GM19035 (cell line): Measurements from ENCODE around the gene ZDHHC14.

Experiments
- ATAC-seq: cut with Tn5 transposase; IDR thresholded peaks from one replicate; pipeline ENCODE4 v1.9.1; 2021; ENCODE audit not compliant: unreplicated experiment

The ZDHHC14 gene

GRCh38 chr6:157635388-157636244 lies 254.6 kb downstream of the ZDHHC14 start:
- no peak for ATAC-seq

- no peak for ATAC-seq
Observed at GRCh38 chr6:157637516-157637915, 256.5 kb downstream of the ZDHHC14 start.

- no peak for ATAC-seq
Observed at GRCh38 chr6:157637941-157638662, 257.1 kb downstream of the ZDHHC14 start.

GRCh38 chr6:157638779-157639178 lies 257.8 kb downstream of the ZDHHC14 start:
- no peak for ATAC-seq

GRCh38 chr6:157640746-157641451 lies 259.9 kb downstream of the ZDHHC14 start:
- ATAC-seq: no peak

GRCh38 chr6:157641837-157642236 lies 260.8 kb downstream of the ZDHHC14 start:
- ATAC-seq: no peak

GRCh38 chr6:157642736-157643135 lies 261.7 kb downstream of the ZDHHC14 start:
- no peak for ATAC-seq

- ATAC-seq: no peak
Observed at GRCh38 chr6:157644043-157644810, 263.2 kb downstream of the ZDHHC14 start.

- no peak for ATAC-seq
Observed at GRCh38 chr6:157645201-157645795, 264.3 kb downstream of the ZDHHC14 start.

- ATAC-seq: no peak
Observed at GRCh38 chr6:157646012-157646411, 265.0 kb downstream of the ZDHHC14 start.

- no peak for ATAC-seq
Observed at GRCh38 chr6:157647261-157647915, 266.4 kb downstream of the ZDHHC14 start.

- no peak for ATAC-seq
Observed at GRCh38 chr6:157648561-157648960, 267.6 kb downstream of the ZDHHC14 start.

GRCh38 chr6:157649311-157650260 lies 268.6 kb downstream of the ZDHHC14 start:
- ATAC-seq: no peak

- no peak for ATAC-seq
Observed at GRCh38 chr6:157650261-157650640, 269.3 kb downstream of the ZDHHC14 start.

- ATAC-seq: no peak
Observed at GRCh38 chr6:157650801-157651200, 269.8 kb downstream of the ZDHHC14 start.

GRCh38 chr6:157651731-157652490 lies 270.9 kb downstream of the ZDHHC14 start:
- no peak for ATAC-seq

GRCh38 chr6:157652601-157653363 lies 271.8 kb downstream of the ZDHHC14 start:
- no peak for ATAC-seq
